T-helper 17 cell (primary cell): ENCODE results near the gene TREM2. TPM values are rescaled to one million over a fixed set of nuclear protein-coding genes. Genes with fewer than 3 reads are reported as not detected.
"Not testable (repeated sequence)": the region's sequence is repeated elsewhere in the genome, so short reads cannot be mapped to it uniquely, and the experiment has no call there.

Experiments used
- ATAC-seq: fragments of 150-1000 bp; cut with Tn5 transposase; 2 replicates; pipeline ENCODE4 v1.10.0; 2021; ENCODE audit warnings: mild to moderate bottlenecking, moderate library complexity
- DNase-seq, 3 donors: peaks; one replicate each; pipeline versions ENCODE4 v3.0.0 to v3.0.0-alpha.2; 2020 to 2021
- H3K9me3 ChIP-seq: one replicate; pipeline ENCODE4 v1.7.0; 2013; ENCODE audit warnings: low read length, mild to moderate bottlenecking; ENCODE audit not compliant: control insufficient read depth, poor library complexity, severe bottlenecking
- H3K27ac Mint-ChIP-seq: one replicate; pipeline ENCODE4 v1.8.0; 2022; ENCODE audit warnings: mild to moderate bottlenecking, moderate library complexity, mixed read lengths
- H3K27me3 Mint-ChIP-seq: one replicate; pipeline ENCODE4 v1.8.0; 2022; ENCODE audit warnings: mixed read lengths
- H3K36me3 Mint-ChIP-seq: one replicate; pipeline ENCODE4 v1.8.0; 2022; ENCODE audit warnings: low read depth, mixed read lengths
- H3K4me1 Mint-ChIP-seq: one replicate; pipeline ENCODE4 v1.8.0; 2022; ENCODE audit warnings: mild to moderate bottlenecking, mixed read lengths
- H3K4me3 Mint-ChIP-seq: one replicate; pipeline ENCODE4 v1.8.0; 2022; ENCODE audit warnings: mild to moderate bottlenecking, moderate library complexity, mixed read lengths
- total RNA-seq, 4 donors: library from RNA in 2 of 4; stranded (reverse) in 2 of 4; gene quantifications; one replicate each; pipeline ENCODE4 v1.2.3 and lab custom pipeline; 2022 to 2026

The TREM2 gene
- total RNA-seq, 2 donors from 2014 or later, result not detected

- H3K27ac Mint-ChIP-seq, result peak overlapping the region; percentile 85
- DNase-seq, result no peak
- ATAC-seq, result no peak
- H3K4me3 Mint-ChIP-seq, result no peak overlapping the region
- no peaks in the 10 kb centered on the region for H3K27me3 Mint-ChIP-seq
- H3K9me3 ChIP-seq, result peaks cover 3% of the 10 kb centered on the region
- peaks cover 44% of the 10 kb centered on the region for H3K4me1 Mint-ChIP-seq
- H3K36me3 Mint-ChIP-seq, result peaks cover 5% of the 10 kb centered on the region
Observed at GRCh38 chr6:41193171-41193734, 30.3 kb upstream of the TREM2 start.

- H3K36me3 Mint-ChIP-seq, result peaks cover 2% of the 10 kb centered on the region
- H3K27me3 Mint-ChIP-seq, result no peaks in the 10 kb centered on the region
- DNase-seq, result peak in 1 of 3 donors; percentile 41
- peaks cover 3% of the 10 kb centered on the region for H3K9me3 ChIP-seq
- H3K4me1 Mint-ChIP-seq, result peaks cover 43% of the 10 kb centered on the region
- peak; percentile 75 for ATAC-seq
- no peak overlapping the region for H3K27ac Mint-ChIP-seq
- no peak overlapping the region for H3K4me3 Mint-ChIP-seq
Observed at GRCh38 chr6:41191569-41191968, 28.7 kb upstream of the TREM2 start.

DNA sequence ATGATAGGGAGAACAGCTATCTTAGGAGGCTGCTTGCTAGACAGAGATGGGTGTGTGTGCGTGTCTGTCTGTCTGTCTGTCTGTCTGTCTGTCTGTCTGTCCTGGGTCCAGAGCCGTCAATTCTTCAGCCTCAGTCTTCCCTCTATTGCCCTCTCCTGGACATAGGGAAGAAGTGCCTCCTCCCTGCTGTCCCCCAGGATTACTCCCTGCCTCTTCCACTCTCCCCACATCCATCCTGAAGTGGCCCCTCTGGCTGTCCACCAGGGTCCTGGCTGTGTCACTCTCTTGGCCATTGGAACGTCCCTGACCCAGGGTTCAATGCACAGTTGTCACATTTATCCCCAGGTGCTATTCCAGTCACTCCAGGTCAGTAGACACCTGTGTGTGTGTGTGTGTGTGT is 27.9 kb upstream of the TREM2 start:
- ATAC-seq (no peak), DNase-seq (no peak)
- Mint-ChIP-seq H3K27ac (no peak overlapping the region), H3K36me3 (peaks cover 2% of the 10 kb centered on the region), H3K4me1 (peaks cover 45% of the 10 kb centered on the region), H3K4me3 (no peak overlapping the region), H3K27me3 (no peaks in the 10 kb centered on the region)
- peaks cover 3% of the 10 kb centered on the region for H3K9me3 ChIP-seq

GRCh38 chr6:41189967-41190366 is 27.1 kb upstream of the TREM2 start:
- Mint-ChIP-seq H3K4me1 (peaks cover 50% of the 10 kb centered on the region), H3K4me3 (no peak overlapping the region), H3K27me3 (no peaks in the 10 kb centered on the region), H3K36me3 (peaks cover 2% of the 10 kb centered on the region), H3K27ac (no peak overlapping the region)
- no peak for ATAC-seq
- H3K9me3 ChIP-seq, result peaks cover 3% of the 10 kb centered on the region
- DNase-seq, result no peak

DNA sequence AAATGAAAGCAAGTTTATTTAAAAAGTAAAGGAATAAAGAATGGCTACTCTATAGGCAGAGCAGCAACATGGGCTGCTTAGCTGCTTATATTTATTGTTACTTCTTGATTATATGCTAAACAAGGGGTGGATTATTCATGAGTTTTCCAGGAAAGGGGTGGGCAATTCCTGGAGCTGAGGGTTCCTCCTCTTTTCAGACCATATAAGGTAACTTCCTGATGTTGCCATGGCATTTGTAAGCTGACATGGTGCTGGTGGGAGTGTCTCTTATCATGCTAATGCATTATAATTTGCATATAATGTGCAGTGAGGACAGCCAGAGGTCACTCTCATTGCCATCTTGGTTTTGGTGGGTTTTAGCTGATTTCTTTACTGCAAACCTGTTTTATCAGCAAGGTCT is 26.1 kb upstream of the TREM2 start:
- H3K27ac Mint-ChIP-seq, H3K27me3 Mint-ChIP-seq: not testable (repeated sequence)

GRCh38 chr6:41187924-41188886 is 25.3 kb upstream of the TREM2 start:
- peaks cover 3% of the 10 kb centered on the region for H3K9me3 ChIP-seq
- H3K36me3 Mint-ChIP-seq, result no peaks in the 10 kb centered on the region
- H3K27ac Mint-ChIP-seq, result no peak overlapping the region
- DNase-seq (no peak), ATAC-seq (no peak)
- H3K4me1 Mint-ChIP-seq, result peaks cover 38% of the 10 kb centered on the region
- no peak overlapping the region for H3K4me3 Mint-ChIP-seq
- H3K27me3 Mint-ChIP-seq, result no peaks in the 10 kb centered on the region

More for the DNA sequence above, 26.1 kb upstream of the TREM2 start:
- H3K9me3 ChIP-seq, H3K4me3 Mint-ChIP-seq, H3K36me3 Mint-ChIP-seq, ATAC-seq, DNase-seq: not testable (repeated sequence)
- H3K4me1 Mint-ChIP-seq, result peaks cover 42% of the 10 kb centered on the region

DNA sequence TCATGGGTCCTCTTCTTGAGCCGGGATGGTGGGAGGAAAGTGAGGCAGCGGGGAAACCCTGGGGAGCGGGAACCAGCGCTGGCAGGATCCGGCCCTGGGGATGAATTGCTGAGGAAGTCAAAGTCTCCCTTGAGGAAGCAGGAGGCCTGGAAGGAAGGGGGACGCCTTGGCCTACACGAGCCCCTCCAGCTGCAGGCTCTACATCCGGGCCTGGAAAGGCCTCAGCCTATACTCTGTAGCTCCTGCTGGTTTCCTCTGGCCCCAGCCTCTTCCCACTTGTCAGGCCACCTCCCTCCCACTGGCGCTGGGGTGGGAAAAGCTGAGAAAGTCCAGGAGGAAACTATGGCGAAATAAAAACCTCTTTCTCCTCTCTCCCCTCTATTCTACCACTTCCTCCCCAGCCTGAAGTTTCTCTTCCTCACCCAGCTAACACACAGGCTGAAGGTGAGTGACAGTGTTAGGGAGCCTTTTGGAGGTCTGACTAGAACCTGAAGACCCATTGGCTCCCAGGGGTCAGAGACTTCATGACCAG is 23.2 kb upstream of the TREM2 start:
- no peaks in the 10 kb centered on the region for H3K27me3 Mint-ChIP-seq
- DNase-seq (no peak), ATAC-seq (no peak)
- peaks cover 3% of the 10 kb centered on the region for H3K9me3 ChIP-seq
- no peak overlapping the region for H3K4me3 Mint-ChIP-seq
- peaks cover 34% of the 10 kb centered on the region for H3K4me1 Mint-ChIP-seq
- H3K27ac Mint-ChIP-seq, result no peak overlapping the region
- H3K36me3 Mint-ChIP-seq, result no peaks in the 10 kb centered on the region

GRCh38 chr6:41184761-41185160 is 21.8 kb upstream of the TREM2 start:
- H3K27ac Mint-ChIP-seq, result peak overlapping the region; percentile 51
- no peak for ATAC-seq
- H3K36me3 Mint-ChIP-seq, result no peaks in the 10 kb centered on the region
- no peak overlapping the region for H3K4me3 Mint-ChIP-seq
- H3K4me1 Mint-ChIP-seq, result peaks cover 34% of the 10 kb centered on the region
- H3K9me3 ChIP-seq, result peaks cover 2% of the 10 kb centered on the region
- H3K27me3 Mint-ChIP-seq, result peaks cover 5% of the 10 kb centered on the region
- no peak for DNase-seq

GRCh38 chr6:41182069-41183034 is 19.4 kb upstream of the TREM2 start:
- H3K27ac Mint-ChIP-seq, result peak overlapping the region; percentile 60

GRCh38 chr6:41181566-41181965 is 18.6 kb upstream of the TREM2 start:
- Mint-ChIP-seq H3K27ac (no peak overlapping the region), H3K4me3 (no peak overlapping the region), H3K36me3 (peaks cover 6% of the 10 kb centered on the region), H3K27me3 (peaks cover 29% of the 10 kb centered on the region), H3K4me1 (peaks cover 24% of the 10 kb centered on the region)
- DNase-seq (no peak), ATAC-seq (no peak)
- no peaks in the 10 kb centered on the region for H3K9me3 ChIP-seq

More at GRCh38 chr6:41182069-41183034, 19.4 kb upstream of the TREM2 start:
- H3K4me1 Mint-ChIP-seq, result peaks cover 25% of the 10 kb centered on the region
- peaks cover 3% of the 10 kb centered on the region for H3K36me3 Mint-ChIP-seq
- H3K9me3 ChIP-seq, result no peaks in the 10 kb centered on the region
- no peak overlapping the region for H3K4me3 Mint-ChIP-seq
- DNase-seq (peak in 1 of 3 donors; percentile 24), ATAC-seq (peak; percentile 97)
- H3K27me3 Mint-ChIP-seq, result peaks cover 23% of the 10 kb centered on the region

DNA sequence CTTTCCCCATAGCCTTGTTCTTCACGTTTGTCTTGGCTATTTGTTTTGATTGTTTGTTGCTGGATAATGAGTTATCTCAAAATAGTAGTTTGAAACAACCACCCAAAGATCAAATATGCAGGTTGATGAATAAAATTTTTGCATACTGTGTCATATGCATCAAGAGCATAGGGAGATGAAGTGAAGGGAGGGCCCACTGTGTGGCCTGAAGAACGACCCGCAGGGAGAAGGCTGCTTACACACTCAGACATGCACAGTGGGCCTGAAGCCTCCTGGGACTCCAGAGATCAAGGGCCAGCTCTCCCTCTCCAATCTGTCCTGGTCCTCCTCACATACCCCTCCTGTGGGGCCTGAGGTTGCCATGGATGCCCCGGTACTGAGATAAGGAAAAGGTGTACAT is 16.2 kb upstream of the TREM2 start:
- no peaks in the 10 kb centered on the region for H3K9me3 ChIP-seq
- DNase-seq, result no peak
- H3K27me3 Mint-ChIP-seq, result peaks cover 37% of the 10 kb centered on the region
- ATAC-seq, result no peak
- H3K36me3 Mint-ChIP-seq, result peaks cover 11% of the 10 kb centered on the region
- no peak overlapping the region for H3K27ac Mint-ChIP-seq
- H3K4me3 Mint-ChIP-seq, result no peak overlapping the region
- H3K4me1 Mint-ChIP-seq, result peaks cover 14% of the 10 kb centered on the region

GRCh38 chr6:41177695-41178094 is 14.8 kb upstream of the TREM2 start:
- Mint-ChIP-seq H3K36me3 (peaks cover 11% of the 10 kb centered on the region), H3K4me3 (no peak overlapping the region), H3K4me1 (peaks cover 14% of the 10 kb centered on the region), H3K27me3 (peaks cover 42% of the 10 kb centered on the region), H3K27ac (no peak overlapping the region)
- DNase-seq, result no peak
- no peaks in the 10 kb centered on the region for H3K9me3 ChIP-seq
- no peak for ATAC-seq
